ENCODE measurements around the gene NPAT.
"Not testable (repeated sequence)": the region's sequence is repeated elsewhere in the genome, so short reads cannot be mapped to it uniquely, and the experiment has no call there.

Gene NPAT

GRCh38 chr11:108218912-108219783 is 3.3 kb downstream of the NPAT start:
- DNase-seq, result no peak

GRCh38 chr11:108218455-108218854 is 4.0 kb downstream of the NPAT start:
- no peak for DNase-seq

- DNase-seq, result no peak
Measured at GRCh38 chr11:108216988-108217387, 5.5 kb downstream of the NPAT start.

- DNase-seq, result no peak
Measured at GRCh38 chr11:108213784-108214183, 8.7 kb downstream of the NPAT start.

DNA sequence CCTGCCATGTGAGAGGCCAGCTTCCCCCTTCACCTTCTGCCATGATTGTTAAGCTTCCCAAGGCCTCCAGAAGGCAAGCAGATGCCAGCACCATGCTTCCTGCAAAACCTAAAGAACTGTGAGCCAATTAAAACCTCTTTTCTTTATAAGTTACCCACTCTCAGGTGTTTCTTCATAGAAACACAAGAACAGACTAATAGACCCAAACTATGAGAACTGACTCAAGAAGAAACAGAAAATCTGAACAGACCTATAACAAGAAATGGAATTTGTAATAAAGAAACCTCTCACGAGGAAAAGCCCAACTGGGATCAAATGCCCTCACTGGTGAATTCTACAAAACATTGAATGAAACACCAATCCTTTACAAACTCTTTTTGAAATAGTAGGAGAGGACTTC is 12.0 kb downstream of the NPAT start:
- DNase-seq, result no peak

GRCh38 chr11:108207683-108208060 is 14.8 kb downstream of the NPAT start:
- DNase-seq, result no peak

DNA sequence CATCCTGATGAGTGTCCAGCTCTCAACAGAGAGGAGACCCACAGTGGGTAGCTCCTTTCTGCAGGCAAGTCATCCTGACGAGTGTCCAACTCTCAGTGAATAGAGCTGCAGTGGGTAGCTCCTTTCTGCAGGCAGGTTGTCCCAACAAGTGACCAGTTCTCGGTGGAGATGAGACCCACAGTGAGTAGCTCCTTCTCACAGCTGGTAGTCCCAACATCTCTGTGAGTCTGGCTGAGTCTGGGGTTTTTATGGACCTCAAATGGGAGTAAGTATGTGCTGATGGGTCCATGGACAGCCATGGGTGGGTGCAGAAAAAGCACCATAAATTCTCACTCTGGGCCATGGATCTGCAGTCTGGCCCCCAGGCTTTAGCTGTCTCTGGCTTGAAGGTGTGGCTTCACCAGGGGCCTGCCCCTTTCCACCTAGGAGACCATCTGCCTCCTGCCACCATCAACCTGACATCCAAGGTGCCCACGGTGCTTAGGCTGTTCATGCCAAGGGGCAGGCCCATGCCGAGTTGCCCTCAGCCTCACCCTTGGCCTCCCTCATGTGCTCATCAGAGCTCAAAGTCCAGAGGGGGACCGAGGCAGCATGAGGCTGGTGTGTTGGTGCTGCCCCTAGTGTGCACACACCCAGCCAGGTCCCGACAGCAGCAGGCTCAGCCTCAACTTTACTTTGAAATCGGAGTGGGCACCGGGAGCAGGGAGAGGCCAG is 15.3 kb downstream of the NPAT start:
- DNase-seq, result no peak

- no peak for DNase-seq
Measured at GRCh38 chr11:108206171-108206570, 16.3 kb downstream of the NPAT start.

GRCh38 chr11:108204929-108205499 is 17.4 kb downstream of the NPAT start:
- no peak for DNase-seq

DNA sequence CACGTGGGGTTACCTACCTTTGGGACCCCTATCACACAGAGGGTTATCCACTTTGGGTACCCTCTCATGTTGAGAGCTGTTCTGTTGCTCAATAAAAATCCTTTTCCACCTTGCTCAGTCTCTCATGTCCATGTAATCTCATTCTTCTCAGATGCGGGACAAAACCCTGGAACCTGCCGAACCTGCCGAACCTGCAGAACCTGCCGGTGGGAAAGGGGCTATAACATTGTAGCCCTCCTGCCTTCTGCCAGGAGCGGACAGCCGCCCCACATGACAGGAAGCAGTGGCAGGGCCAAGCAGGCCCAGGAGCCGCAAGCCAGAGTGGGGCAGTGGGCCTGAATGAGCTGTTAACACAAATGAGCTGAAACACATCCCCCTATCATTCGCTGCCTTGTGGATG is 18.1 kb downstream of the NPAT start:
- no peak for DNase-seq

DNA sequence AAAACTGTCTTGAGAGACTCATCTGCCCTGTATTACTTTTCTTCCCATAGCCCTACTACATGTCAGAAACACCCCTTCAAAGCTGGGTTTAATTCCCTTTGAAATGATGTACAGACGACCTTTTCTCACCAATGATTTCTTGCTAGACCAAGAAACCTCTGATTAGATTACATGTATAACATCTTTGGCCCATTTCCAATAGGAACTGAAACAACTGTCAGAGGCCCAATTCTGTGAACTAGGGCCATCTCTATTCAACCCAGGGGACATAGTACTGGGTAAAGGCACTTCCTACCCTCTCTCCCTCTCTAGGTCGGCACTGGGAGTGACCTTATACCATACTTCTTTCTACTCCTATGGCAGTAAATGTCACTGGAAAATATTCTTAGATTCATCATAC is 19.4 kb downstream of the NPAT start:
- DNase-seq, result no peak

DNA sequence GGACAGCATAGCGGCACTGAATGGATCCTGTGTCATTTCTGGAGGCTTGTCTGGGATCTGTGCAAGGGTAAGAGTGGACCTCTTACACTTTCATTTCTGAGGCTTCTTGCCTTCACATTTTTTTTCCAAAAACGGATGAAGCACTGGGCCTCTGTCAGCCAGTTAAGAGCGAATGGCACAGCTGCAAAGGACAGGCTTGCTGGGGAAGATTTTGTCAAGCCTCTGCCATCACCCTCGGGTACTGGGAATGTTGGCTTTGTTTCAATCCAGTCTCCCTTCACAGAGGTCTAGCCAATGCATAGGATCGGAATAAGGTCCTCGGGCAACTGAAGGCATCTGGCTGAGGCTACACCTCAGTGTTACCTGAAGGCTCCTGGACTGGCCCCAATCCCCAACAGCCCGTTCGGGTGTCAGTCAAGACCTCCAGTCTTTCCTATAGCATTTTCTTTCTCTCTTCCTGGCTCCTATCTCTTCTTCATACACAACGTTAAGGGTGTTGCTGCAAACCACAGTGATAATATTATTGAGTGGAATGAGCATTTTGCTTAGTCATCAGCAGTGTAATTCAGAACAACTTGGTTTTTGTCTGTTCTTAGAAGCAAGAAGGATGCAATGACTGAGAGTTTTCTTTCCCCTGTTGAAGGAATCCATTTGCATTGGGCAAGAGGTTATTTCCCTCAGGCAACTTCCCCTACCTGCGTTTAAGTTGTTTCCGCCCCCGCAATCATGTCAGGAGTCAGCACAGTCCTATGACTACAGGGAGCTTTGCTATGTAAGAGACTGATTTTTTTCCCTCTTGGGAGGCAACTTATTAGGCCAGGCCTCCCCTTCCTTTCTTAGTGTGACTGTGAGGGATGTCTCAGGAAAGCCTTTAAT is 22.8 kb downstream of the NPAT start:
- DNase-seq, result no peak

- DNase-seq, result no peak
Measured at GRCh38 chr11:108198833-108199232, 23.6 kb downstream of the NPAT start.

GRCh38 chr11:108197351-108197750 is 25.1 kb downstream of the NPAT start:
- DNase-seq, result no peak

- no peak for DNase-seq
Measured at GRCh38 chr11:108196901-108197300, 25.5 kb downstream of the NPAT start.

DNA sequence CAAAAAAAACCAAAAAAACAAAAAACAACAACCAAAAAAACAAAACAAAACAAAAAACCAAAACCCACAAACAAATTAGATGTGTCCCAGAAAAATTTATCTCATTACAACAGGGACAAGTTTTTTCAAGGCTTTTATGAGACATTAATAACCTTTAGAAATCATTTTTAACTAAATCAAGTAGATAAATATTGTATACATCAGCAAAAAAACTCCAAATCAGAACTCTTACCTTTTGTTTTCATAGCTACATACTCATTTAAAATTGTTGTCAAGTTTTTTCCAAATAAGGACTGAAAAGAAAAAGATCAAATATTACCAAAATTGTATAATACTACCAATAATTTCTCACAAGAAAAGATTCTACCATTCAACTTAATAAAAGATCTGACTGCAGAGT is 28.7 kb downstream of the NPAT start:
- DNase-seq, result no peak

DNA sequence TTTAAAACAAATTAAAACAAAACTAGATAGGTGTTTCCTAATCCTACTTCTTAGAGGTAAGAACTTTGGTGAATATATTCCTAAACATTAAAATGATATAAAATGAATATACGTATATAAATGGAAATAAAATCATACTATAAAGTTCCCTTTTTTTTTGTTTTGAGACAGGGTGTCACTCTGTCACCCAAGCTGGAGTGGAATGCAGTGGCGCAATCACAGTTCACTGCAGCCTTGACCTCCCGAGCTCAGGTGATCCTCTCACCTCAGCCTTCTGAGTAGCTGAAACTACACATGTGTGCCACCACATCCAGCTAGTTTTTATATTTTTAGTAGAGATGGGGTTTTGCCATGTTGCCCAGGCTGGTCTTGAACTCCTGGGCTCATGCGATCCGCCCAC is 44.9 kb downstream of the NPAT start:
- no peak for DNase-seq

DNA sequence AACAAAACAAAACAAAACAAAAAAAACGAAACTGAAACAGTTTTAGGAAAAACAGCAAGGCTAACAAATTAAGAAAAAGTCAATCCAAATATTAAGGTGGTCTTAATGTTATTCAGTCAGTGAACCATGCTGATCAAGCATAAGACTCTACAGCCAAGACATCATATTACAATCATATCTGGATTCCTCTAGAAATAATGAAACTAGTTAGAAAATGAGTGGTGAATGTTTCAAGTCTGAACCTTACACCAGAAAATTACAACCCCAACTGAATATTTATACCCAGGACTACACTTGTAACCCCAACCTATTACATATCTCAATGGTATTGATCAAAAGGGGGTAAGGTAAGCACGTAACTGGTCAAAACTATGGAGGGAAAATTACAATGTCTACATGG is 52.3 kb downstream of the NPAT start:
- no peak for DNase-seq

- no peak for DNase-seq
Measured at GRCh38 chr11:108167624-108168023, 54.8 kb downstream of the NPAT start.

DNA sequence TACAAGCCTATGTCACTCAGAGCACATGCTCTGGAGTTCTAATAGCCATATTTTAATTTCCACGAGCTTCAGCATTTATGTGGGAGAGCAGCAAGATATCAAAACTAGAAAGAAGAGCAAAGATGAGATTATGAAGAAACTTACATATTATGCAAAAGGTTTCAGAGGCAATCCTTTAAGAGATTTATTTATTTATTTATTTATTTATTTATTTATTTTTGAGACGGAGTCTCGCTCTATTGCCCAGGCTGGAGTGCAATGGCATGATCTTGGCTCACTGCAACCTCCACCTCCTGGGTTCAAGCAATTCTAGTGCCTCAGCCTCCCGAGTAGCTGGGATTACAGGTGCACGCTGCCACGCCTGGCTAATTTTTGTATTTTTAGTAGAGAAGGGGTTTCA is 59.6 kb downstream of the NPAT start:
- DNase-seq, result not testable (repeated sequence)

DNA sequence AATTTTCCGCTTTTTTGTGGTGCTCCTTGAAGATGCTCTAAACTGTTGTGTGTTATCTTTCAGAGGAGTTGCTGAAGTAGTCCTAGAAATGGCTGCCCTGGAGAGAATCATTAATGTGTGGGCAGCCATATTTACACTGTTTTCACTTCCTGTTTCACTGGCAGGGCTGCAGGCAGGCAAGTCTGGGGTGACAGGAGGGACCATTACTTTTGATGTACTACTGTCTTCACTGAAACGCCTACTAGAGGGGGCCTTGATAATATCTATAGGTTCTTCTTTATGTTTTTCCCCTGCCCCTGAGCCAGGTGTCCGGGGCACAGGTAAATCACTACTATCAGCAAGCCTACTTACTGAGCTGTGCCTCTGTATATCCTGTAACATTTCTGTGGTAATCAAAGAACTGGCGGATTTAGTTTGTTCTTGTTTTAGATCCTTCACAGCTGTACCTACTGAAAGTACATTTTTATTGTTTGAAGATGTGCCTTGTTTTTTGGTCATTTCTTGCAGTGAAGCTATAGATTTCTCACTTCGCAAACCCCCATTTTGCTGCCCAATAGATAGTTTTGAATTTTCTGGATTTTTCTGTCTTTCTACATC is 61.4 kb downstream of the NPAT start:
- no peak for DNase-seq

DNA sequence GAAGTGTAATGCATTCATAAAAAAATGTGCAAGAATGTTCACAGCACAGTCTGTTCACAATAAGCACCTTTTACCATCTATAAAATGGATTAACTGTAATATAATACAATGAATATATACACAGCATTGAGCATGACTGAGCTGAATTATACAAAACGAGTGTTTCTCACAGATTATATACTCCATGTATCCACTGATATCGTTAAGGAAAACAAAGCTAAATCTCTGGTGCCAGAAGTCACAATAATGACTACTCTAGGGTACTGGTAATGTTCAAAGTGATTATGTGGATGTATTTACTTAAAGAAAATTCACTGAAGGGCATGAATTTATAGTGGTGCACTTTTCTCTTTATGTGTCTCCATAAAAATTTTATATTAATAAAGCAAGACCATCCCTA is 67.8 kb downstream of the NPAT start:
- no peak for DNase-seq

GRCh38 chr11:108148556-108148955 is 73.9 kb downstream of the NPAT start:
- no peak for DNase-seq
